Breast epithelium (tissue), 4 donors: ENCODE measurements around the gene PUM1. TPM values are rescaled to one million over a fixed set of nuclear protein-coding genes. Genes with fewer than 3 reads are reported as not detected.
"Not testable (repeated sequence)": the region's sequence is repeated elsewhere in the genome, so short reads cannot be mapped to it uniquely, and the experiment has no call there.

Experiments
- DNase-seq, 2 donors: peaks; one replicate each; pipeline ENCODE4 v3.0.0-alpha.2; 2019; ENCODE audit warnings: low spot score in 2 of 2
- H3K27ac ChIP-seq, 2 donors: fragments of 200-600 bp; sonication (generic) in 1 of 2; one replicate each; pipeline ENCODE4 v1.5.1; 2016 to 2019; ENCODE audit warnings: mild to moderate bottlenecking in 1 of 2
- H3K27me3 ChIP-seq, 2 donors: fragments of 200-600 bp; sonication (generic) in 1 of 2; one replicate each; pipeline versions ENCODE4 v1.5.1 to v1.6.0; 2017 to 2019; ENCODE audit warnings: control low read depth in 1 of 2, mild to moderate bottlenecking in 1 of 2
- H3K36me3 ChIP-seq: fragments of 200-600 bp; one replicate; pipeline ENCODE4 v1.5.1; 2019
- H3K4me1 ChIP-seq, 2 donors: fragments of 200-600 bp; sonication (generic); one replicate each; pipeline ENCODE4 v1.5.1; 2016 to 2019; ENCODE audit warnings: control low read depth in 1 of 2
- H3K4me3 ChIP-seq, 3 donors: fragments of 200-600 bp; sonication (generic); 1 replicate in 2 of 3; 2 replicates in 1 of 3; pipeline ENCODE4 v1.5.1; 2016 to 2019; ENCODE audit warnings: mild to moderate bottlenecking in 3 of 3, moderate library complexity in 2 of 3
- H3K9me3 ChIP-seq, 2 donors: fragments of 200-600 bp; sonication (generic) in 1 of 2; one replicate each; pipeline ENCODE4 v1.5.1; 2016 to 2019; ENCODE audit warnings: control low read depth in 1 of 2
- CTCF ChIP-seq, 3 donors: fragments of 450-650 bp; IDR thresholded peaks; one replicate each; pipeline ENCODE4 v1.5.1; 2016 to 2017; ENCODE audit warnings: antibody characterized with exemption in 3 of 3, mild to moderate bottlenecking in 3 of 3, moderate library complexity in 3 of 3
- POLR2A ChIP-seq: fragments of 450-650 bp; IDR thresholded peaks from one replicate; pipeline ENCODE4 v1.6.1; 2016; ENCODE audit warnings: antibody characterized with exemption, mild to moderate bottlenecking, moderate library complexity
- POLR2AphosphoS5 ChIP-seq, 3 donors: sonication (generic); formaldehyde crosslinking; IDR thresholded peaks; one replicate each; pipeline ENCODE4 v1.6.1; 2017; ENCODE audit warnings: antibody characterized with exemption in 3 of 3
- intact Hi-C: fragments of 100-400 bp; cut with DNase I; formaldehyde crosslinking; loops from one replicate; pipeline ENCODE4 v1.15.1; 2023; ENCODE audit warnings: low total_unique reads
- total RNA-seq, 3 donors: library from RNA; depleted of rRNA; stranded (reverse); fragments of >200 nt; gene quantifications; one replicate each; pipeline ENCODE4 v1.1.0, GENCODE V29; 2016

Gene PUM1
- total RNA-seq, 3 donors from 2014 or later, result 93.8 to 149 (median 116) TPM

GRCh38 chr1:30977511-30977910 is 88.0 kb downstream of the PUM1 start:
- no peaks in the 10 kb centered on the region for H3K36me3 ChIP-seq
- no peaks in the 10 kb centered on the region for H3K27me3 ChIP-seq
- H3K4me3 ChIP-seq, result no peak overlapping the region
- no peak for TF ChIP-seq POLR2A
- TF ChIP-seq CTCF (IDR thresholded peaks at IDR 0.05), result no peak
- no peak for TF ChIP-seq POLR2AphosphoS5 (IDR thresholded peaks at IDR 0.05)
- DNase-seq, result no peak
- no peaks in the 10 kb centered on the region for H3K9me3 ChIP-seq
- intact Hi-C loops, result no loop called here
- H3K4me1 ChIP-seq, result no peaks in the 10 kb centered on the region
- H3K27ac ChIP-seq, result no peak overlapping the region

- Histone ChIP-seq H3K9me3 (no peaks in the 10 kb centered on the region), H3K4me3 (no peak overlapping the region)
Measured at GRCh38 chr1:30977105-30977504, 88.4 kb downstream of the PUM1 start.

GRCh38 chr1:30976143-30976542 is 89.4 kb downstream of the PUM1 start:
- Histone ChIP-seq H3K27ac (peak overlapping the region in 1 of 2 donors; percentile 27), H3K4me3 (no peak overlapping the region), H3K4me1 (no peaks in the 10 kb centered on the region), H3K27me3 (no peaks in the 10 kb centered on the region), H3K9me3 (no peaks in the 10 kb centered on the region), H3K36me3 (no peaks in the 10 kb centered on the region)
- intact Hi-C loops, result no loop called here
- no peak for TF ChIP-seq CTCF (IDR thresholded peaks at IDR 0.05)
- no peak for TF ChIP-seq POLR2AphosphoS5 (IDR thresholded peaks at IDR 0.05)
- TF ChIP-seq POLR2A, result no peak
- DNase-seq, result no peak

More at GRCh38 chr1:30977105-30977504, 88.4 kb downstream of the PUM1 start:
- no peaks in the 10 kb centered on the region for H3K27me3 ChIP-seq
- TF ChIP-seq POLR2AphosphoS5 (IDR thresholded peaks at IDR 0.05), result no peak
- no peak for TF ChIP-seq POLR2A
- TF ChIP-seq CTCF (IDR thresholded peaks at IDR 0.05), result no peak
- H3K36me3 ChIP-seq, result no peaks in the 10 kb centered on the region
- no peak for DNase-seq
- H3K27ac ChIP-seq, result no peak overlapping the region
- intact Hi-C loops, result no loop called here
- no peaks in the 10 kb centered on the region for H3K4me1 ChIP-seq

- DNase-seq, result no peak
- no peaks in the 10 kb centered on the region for H3K36me3 ChIP-seq
- intact Hi-C loops, result no loop called here
- no peak overlapping the region for H3K27ac ChIP-seq
- H3K4me1 ChIP-seq, result no peaks in the 10 kb centered on the region
- H3K9me3 ChIP-seq, result no peaks in the 10 kb centered on the region
- H3K27me3 ChIP-seq, result no peaks in the 10 kb centered on the region
- H3K4me3 ChIP-seq, result no peak overlapping the region
- TF ChIP-seq POLR2AphosphoS5 (IDR thresholded peaks at IDR 0.05) (no peak), POLR2A (no peak), CTCF (IDR thresholded peaks at IDR 0.05) (no peak)
Measured at GRCh38 chr1:30975217-30975616, 90.3 kb downstream of the PUM1 start.

GRCh38 chr1:30974536-30974935 is 91.0 kb downstream of the PUM1 start:
- no peaks in the 10 kb centered on the region for H3K4me1 ChIP-seq
- no peak overlapping the region for H3K27ac ChIP-seq
- H3K36me3 ChIP-seq, result no peaks in the 10 kb centered on the region
- H3K9me3 ChIP-seq, result no peaks in the 10 kb centered on the region
- no peaks in the 10 kb centered on the region for H3K27me3 ChIP-seq
- no peak for DNase-seq
- intact Hi-C loops, result no loop called here
- TF ChIP-seq POLR2AphosphoS5 (IDR thresholded peaks at IDR 0.05) (no peak), CTCF (IDR thresholded peaks at IDR 0.05) (no peak), POLR2A (no peak)
- H3K4me3 ChIP-seq, result no peak overlapping the region

GRCh38 chr1:30972349-30972748 is 93.2 kb downstream of the PUM1 start:
- H3K4me1 ChIP-seq, H3K36me3 ChIP-seq, H3K27ac ChIP-seq, DNase-seq, intact Hi-C loops, H3K9me3 ChIP-seq, H3K27me3 ChIP-seq, H3K4me3 ChIP-seq: not testable (repeated sequence)
